Stomach (tissue), 4 donors: ENCODE measurements around the gene BABAM2.

Source experiments
- EP300 ChIP-seq: sonication (generic); formaldehyde crosslinking; IDR thresholded peaks from one replicate; pipeline ENCODE4 v1.6.1; 2017; ENCODE audit warnings: antibody characterized with exemption
- POLR2A ChIP-seq, 4 donors: fragments of 450-650 bp; IDR thresholded peaks; one replicate each; pipeline ENCODE4 v1.6.1; 2016; ENCODE audit warnings: antibody characterized with exemption in 4 of 4, control low read depth in 2 of 4, mild to moderate bottlenecking in 1 of 4, moderate library complexity in 1 of 4
- POLR2AphosphoS5 ChIP-seq, 3 donors: sonication (generic); formaldehyde crosslinking; IDR thresholded peaks; one replicate each; pipeline ENCODE4 v1.6.1; 2016; ENCODE audit warnings: antibody characterized with exemption in 3 of 3
- TF ChIP-seq, protein P1 (sequence below), 7 experiments: fragments of 450-650 bp in 4 of 7; fragments of 200-600 bp in 3 of 7; sonication (generic) in 3 of 7; IDR thresholded peaks; one replicate each; pipeline ENCODE4 v1.5.1; 2016 to 2019; ENCODE audit warnings: antibody characterized with exemption in 7 of 7, control low read depth in 2 of 7, mild to moderate bottlenecking in 1 of 7

DNA sequence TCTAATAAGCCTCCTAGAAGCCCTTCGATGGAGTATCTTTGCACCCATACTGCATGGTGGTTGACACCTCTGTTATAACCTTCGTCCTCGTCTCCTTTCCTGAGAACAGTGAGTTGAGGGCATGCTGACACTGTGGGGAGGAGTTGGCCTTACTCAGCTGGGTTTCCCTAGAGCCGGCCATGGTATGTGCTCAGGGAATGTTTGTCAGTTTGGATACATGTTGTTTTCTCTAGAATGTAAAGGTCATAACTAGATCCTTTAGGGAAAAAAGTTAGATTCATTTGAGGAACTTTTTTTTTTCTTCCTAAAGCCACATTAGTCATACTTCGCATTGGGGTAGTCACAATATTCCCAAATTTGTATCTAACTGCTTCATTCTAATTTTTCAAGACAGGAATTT, 396.1 kb downstream of the BABAM2 start:
- TF ChIP-seq, protein P1, sequence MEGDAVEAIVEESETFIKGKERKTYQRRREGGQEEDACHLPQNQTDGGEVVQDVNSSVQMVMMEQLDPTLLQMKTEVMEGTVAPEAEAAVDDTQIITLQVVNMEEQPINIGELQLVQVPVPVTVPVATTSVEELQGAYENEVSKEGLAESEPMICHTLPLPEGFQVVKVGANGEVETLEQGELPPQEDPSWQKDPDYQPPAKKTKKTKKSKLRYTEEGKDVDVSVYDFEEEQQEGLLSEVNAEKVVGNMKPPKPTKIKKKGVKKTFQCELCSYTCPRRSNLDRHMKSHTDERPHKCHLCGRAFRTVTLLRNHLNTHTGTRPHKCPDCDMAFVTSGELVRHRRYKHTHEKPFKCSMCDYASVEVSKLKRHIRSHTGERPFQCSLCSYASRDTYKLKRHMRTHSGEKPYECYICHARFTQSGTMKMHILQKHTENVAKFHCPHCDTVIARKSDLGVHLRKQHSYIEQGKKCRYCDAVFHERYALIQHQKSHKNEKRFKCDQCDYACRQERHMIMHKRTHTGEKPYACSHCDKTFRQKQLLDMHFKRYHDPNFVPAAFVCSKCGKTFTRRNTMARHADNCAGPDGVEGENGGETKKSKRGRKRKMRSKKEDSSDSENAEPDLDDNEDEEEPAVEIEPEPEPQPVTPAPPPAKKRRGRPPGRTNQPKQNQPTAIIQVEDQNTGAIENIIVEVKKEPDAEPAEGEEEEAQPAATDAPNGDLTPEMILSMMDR (IDR thresholded peaks at IDR 0.05), result no peak
- no peak for TF ChIP-seq POLR2A (IDR thresholded peaks at IDR 0.05)
- no peak for TF ChIP-seq POLR2AphosphoS5 (IDR thresholded peaks at IDR 0.05)
- TF ChIP-seq EP300, result no peak
